Gastrocnemius medialis (tissue), 4 donors: ENCODE data around the gene TIAM2. TPM values are rescaled to one million over a fixed set of nuclear protein-coding genes. Genes with fewer than 3 reads are reported as not detected.

Experiments
- ATAC-seq, 2 donors: fragments of 150-250 bp; one replicate each; pipeline ENCODE4 v1.9.1; 2016
- DNase-seq, 2 donors: peaks; one replicate each; pipeline ENCODE4 v3.0.0-alpha.2; 2019
- H3K27ac ChIP-seq, 4 donors: fragments of 200-600 bp; sonication (generic); 1 replicate in 1 of 4; 2 replicates in 3 of 4; pipeline ENCODE4 v1.5.1; 2016 to 2018; ENCODE audit warnings: mild to moderate bottlenecking in 2 of 4, moderate library complexity in 1 of 4
- H3K27me3 ChIP-seq, 3 donors: fragments of 200-600 bp; sonication (generic) in 2 of 3; 1 replicate in 1 of 3; 2 replicates in 2 of 3; pipeline versions ENCODE4 v1.5.1 to v1.6.0; 2016 to 2019; ENCODE audit warnings: mild to moderate bottlenecking in 1 of 3, moderate library complexity in 1 of 3
- H3K36me3 ChIP-seq, 2 donors: fragments of 200-600 bp; sonication (generic) in 1 of 2; one replicate each; pipeline ENCODE4 v1.5.1; 2017 to 2018
- H3K4me1 ChIP-seq, 2 donors: fragments of 200-600 bp; sonication (generic) in 1 of 2; one replicate each; pipeline ENCODE4 v1.5.1; 2016 to 2017; ENCODE audit warnings: mild to moderate bottlenecking in 2 of 2
- H3K4me3 ChIP-seq, 4 donors: fragments of 200-600 bp; sonication (generic) in 3 of 4; 1 replicate in 1 of 4; 2 replicates in 3 of 4; pipeline ENCODE4 v1.5.1; 2016 to 2019; ENCODE audit warnings: mild to moderate bottlenecking in 2 of 4
- H3K9me3 ChIP-seq, 3 donors: fragments of 200-600 bp; sonication (generic) in 2 of 3; 1 replicate in 1 of 3; 2 replicates in 2 of 3; pipeline ENCODE4 v1.5.1; 2016 to 2019
- CTCF ChIP-seq, 5 experiments: fragments of 450-650 bp in 3 of 5; fragments of 200-600 bp in 2 of 5; sonication (generic) in 2 of 5; IDR thresholded peaks in 4 of 5; conservative IDR thresholded peaks in 1 of 5; 1 replicate in 4 of 5; 2 replicates in 1 of 5; pipeline ENCODE4 v1.5.1; 2016 to 2019; ENCODE audit warnings: antibody characterized with exemption in 5 of 5, mild to moderate bottlenecking in 3 of 5, moderate library complexity in 3 of 5
- POLR2A ChIP-seq, 2 donors: fragments of 450-650 bp; IDR thresholded peaks; one replicate each; pipeline ENCODE4 v1.6.1; 2017; ENCODE audit warnings: antibody characterized with exemption in 2 of 2, mild to moderate bottlenecking in 2 of 2, moderate library complexity in 2 of 2
- in situ Hi-C, 4 donors: fragments of 200-750 bp; cut with MboI; loops; one replicate each; pipeline versions ENCODE4 v1.15.0 to v1.8.0; 2017; ENCODE audit warnings: low sequenced_read_pairs in 4 of 4
- intact Hi-C: fragments of 100-400 bp; cut with DNase I; formaldehyde crosslinking; loops from one replicate; pipeline ENCODE4 v1.15.1; 2023; ENCODE audit warnings: low total_unique reads
- total RNA-seq, 4 donors: library from RNA; depleted of rRNA; stranded (reverse); fragments of >200 nt; gene quantifications; one replicate each; pipeline versions ENCODE4 v1.1.0 to v1.2.3, GENCODE V29; 2016

TIAM2 gene
- total RNA-seq, 4 donors from 2014 or later = 4.4 to 18.8 (median 13.6) TPM

DNA sequence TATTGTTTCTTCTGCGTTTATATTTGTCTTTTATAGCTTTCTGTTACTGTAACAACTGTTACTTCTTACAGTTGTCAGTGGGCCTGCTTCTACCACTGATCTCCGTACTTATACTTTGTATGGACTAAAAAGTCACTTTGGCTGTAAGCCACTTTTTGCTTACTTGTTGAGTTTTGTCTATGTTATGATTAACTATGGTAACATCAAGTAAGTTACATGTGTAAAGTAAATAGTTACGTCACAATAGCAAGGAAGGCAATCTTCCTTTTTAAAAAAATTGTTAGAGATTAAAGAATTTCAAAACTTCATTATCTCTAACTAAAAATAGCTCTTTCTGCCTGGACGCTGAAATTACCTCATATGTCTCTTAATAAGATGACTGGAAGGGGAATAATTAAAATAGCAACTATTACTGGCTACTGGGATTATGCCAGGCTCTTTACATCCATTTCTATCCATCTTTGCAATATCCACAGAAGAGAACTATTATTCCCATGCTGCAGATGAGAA is 308.3 kb downstream of the TIAM2 start:
- in situ Hi-C loops (loop anchor here in 1 of 4 donors (25.0 kb wide), 1 partner anchor 1484 kb away; the partner anchor contains the start of gene ARID1B), intact Hi-C loops (no loop called here)
- Histone ChIP-seq H3K4me3 (no peak overlapping the region), H3K9me3 (no peaks in the 10 kb centered on the region), H3K4me1 (no peaks in the 10 kb centered on the region), H3K27me3 (no peaks in the 10 kb centered on the region), H3K27ac (no peak overlapping the region), H3K36me3 (peaks cover 0 to 17% of the 10 kb centered on the region in 2 donors)
- no peak for DNase-seq
- no peak for ATAC-seq
- TF ChIP-seq CTCF (IDR thresholded peaks at IDR 0.05 in 4 of 5, conservative IDR thresholded peaks at IDR 0.05 in 1 of 5) (no peak), POLR2A (IDR thresholded peaks at IDR 0.05) (no peak)

- no peaks in the 10 kb centered on the region for H3K4me1 ChIP-seq
- intact Hi-C loops = no loop called here
- DNase-seq = no peak
- no peak for TF ChIP-seq CTCF (IDR thresholded peaks at IDR 0.05 in 4 of 5, conservative IDR thresholded peaks at IDR 0.05 in 1 of 5)
- TF ChIP-seq POLR2A (IDR thresholded peaks at IDR 0.05) = no peak
- H3K9me3 ChIP-seq = no peaks in the 10 kb centered on the region
- no peak overlapping the region for H3K27ac ChIP-seq
- H3K4me3 ChIP-seq = no peak overlapping the region
- peaks cover 0 to 39% of the 10 kb centered on the region in 2 donors for H3K36me3 ChIP-seq
- H3K27me3 ChIP-seq = no peaks in the 10 kb centered on the region
- no peak for ATAC-seq
- in situ Hi-C loops = loop anchor here in 1 of 4 donors (25.0 kb wide), 1 partner anchor 1480 kb away; the partner anchor contains the start of gene ARID1B
These were observed 311.8 kb downstream of the TIAM2 start for GRCh38 chr6:155306958-155307357.
